Inferior parietal cortex (tissue), 1 donor: ENCODE measurements around the gene FCRLA.
"Not testable (repeated sequence)": the region's sequence is repeated elsewhere in the genome, so short reads cannot be mapped to it uniquely, and the experiment has no call there.

Experiments used
- DNase-seq: peaks from one replicate; pipeline ENCODE4 v3.0.0-alpha.2; 2016; ENCODE audit errors: extremely low spot score

The FCRLA gene

DNA sequence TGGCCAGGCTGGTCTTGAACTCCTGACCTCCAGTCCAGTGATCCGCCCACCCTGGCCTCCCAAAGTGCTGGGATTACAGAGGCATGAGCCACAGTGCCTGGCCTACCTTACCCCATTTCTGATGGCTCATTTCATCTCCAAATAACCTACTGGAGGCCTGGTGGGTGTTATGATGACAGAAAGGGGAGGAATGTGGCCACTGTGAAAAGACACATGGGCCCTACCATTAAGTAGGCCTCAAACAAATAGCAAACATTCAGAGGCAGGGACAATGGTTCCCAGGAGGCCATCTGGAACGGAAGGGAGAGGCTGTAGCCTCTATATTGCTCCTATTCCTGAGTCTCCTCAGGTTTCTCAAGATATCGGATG lies 932 bp upstream of the FCRLA start:
- no peak for DNase-seq

DNA sequence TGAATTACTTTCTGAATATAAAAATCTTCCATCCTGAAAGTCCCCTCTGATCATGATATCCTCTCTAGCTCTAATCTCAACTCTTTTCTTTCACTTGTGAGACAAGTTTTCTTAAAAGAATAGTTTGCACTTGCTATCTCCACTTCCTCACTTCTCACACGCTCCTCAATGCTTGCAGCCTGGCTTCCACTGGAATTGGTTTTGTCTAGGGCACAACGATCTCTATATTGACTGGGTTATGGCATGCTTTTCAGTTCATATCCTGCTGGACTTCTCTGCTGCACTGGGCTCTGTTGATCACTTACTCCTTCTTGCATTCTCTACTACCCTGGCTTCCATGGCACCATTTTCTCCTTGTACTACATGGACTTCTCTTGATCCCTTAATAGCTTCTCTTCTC lies 474 bp downstream of the FCRLA start:
- DNase-seq, result no peak

DNA sequence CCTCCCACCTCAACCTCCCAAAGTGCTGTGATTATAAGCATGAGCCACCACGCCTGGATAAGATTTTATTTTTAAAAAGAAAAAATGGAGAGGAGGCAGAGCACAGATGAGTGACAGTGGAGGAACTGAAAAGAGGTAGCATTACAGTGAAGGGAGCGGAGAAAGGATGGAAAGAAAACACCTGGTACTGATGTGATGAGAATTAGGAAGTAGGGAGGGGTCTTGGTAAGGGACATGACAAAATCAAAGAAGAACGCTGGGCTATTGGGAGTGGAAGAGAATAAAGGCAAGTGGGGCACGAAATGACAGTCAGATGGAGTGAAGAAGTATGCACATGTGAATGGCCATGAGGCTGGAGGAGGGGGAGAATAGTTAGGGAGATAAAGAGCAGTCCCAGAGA lies 2.3 kb downstream of the FCRLA start:
- no peak for DNase-seq

DNA sequence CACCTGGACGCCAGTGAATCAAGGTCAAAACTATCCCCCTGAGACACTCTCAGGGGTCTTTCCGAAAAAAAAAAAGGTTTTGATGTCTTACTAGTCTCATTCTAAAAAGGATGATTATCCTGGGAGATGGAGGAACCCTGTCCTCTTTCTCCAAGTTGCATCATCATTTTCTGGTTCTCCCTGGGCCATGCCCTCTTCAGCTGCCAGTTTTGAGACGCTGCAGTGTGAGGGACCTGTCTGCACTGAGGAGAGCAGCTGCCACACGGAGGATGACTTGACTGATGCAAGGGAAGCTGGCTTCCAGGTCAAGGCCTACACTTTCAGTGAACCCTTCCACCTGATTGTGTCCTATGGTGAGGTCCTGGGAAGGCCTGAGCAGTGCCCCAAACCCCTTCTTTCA lies 3.5 kb downstream of the FCRLA start:
- DNase-seq, result no peak

DNA sequence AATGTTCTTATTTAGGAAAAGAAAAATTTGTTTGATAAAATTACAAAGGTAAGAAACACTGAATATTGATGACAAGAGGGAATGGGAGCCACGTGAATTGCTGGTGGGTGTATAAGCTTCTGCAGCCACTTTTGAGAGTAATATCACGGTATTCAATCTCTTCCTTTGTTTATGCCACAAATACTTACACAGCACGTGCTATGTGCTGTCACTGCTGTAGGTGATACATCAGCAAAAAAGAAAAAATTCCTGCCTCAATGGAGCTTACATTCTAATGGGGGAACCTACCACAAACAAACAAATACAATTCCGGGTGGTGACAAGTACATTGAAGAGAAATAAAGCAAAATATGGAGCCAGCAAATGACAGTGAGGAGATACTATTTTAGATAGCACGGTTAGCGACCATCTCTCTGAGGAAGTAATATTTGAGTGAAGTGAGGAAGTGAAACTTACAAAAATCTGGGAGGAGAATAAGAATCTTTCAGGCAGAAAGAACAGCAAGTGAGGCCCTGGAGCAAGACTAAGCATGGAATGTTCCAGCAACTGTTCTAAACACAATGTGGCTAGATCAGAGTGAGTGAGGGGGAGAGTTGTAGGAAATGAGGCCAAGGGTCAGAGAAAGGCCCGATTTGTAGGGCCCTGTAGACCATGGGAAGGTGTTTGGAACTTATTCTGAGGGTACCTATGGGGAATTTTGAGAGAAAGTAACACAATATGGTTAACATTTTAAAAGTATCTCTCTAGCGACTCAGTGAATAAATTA lies 11.7 kb downstream of the FCRLA start:
- DNase-seq, result no peak

DNA sequence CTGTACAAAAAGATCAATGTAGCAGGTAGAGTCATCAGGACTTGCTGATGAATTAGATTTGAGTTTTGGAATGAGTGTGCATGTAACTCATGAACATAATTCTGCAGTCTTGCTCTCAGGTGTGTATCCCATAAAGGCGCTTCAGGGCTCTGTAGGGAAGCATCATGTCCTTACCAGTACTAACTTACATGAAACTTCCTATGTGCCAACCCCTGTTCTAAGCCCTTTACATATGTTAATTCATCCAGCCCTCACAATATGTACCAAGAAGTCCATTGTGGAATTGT lies 12.2 kb downstream of the FCRLA start:
- DNase-seq, result no peak

DNA sequence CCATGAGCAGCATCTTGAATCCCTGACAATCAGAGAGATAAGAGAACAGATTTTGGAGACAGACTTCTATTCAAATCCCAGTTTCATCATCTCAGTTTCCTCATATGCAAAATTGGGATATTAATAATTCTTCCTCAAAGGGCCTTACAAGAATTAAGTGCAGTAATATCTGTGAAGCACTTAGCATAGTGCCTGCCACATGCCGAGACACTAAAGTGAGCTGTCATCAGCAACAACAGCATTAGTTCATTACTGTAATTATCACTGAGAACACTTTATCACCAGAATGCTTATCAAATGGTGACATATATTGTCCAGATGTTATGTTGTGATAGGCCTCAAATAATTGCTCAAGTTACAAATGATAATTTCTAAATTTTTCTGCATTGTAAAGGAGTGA lies 13.4 kb downstream of the FCRLA start:
- DNase-seq, result no peak

DNA sequence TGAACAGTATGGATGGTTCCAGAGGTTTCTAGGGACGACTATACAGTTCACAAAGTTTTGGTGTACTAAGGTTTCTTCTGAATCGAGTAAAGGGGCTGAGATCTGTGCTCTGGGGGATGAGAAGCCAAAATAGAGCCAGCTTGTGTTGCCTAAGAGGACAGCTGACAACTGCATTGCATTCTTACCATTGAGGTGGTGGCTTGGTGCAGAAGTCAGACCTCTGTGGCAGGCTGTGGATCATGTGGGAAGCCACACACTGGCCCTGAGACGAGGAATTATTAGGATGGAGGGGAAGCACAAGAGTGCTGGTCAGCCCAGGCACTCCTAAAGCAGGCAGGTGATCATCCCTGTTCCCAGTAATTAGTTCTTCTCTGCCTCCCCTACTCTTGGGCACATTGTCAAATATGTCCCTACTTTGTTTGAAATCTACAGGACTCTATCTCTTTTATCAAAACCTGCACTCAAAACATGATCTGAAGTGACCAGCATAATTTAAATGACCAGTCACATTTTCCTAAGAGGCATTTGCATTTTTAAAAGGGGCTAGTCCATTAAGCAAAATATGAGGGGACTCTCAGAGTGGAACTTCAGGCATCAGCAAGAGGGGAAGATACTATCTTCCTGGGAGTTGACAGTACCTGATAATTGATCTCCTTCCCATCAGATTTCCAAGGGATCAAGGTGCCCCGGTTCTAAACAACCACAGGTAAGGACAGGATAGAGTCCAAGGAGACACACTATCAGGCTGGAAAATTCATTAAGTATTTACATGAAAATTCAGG lies 14.1 kb downstream of the FCRLA start, which contains the start of gene FCRLB:
Gene FCRLB (plus strand): TSS at position 589 of the 782 bp plus-strand sequence. CDS start 1,129 bp downstream, outside the sequence.
- DNase-seq, result no peak

DNA sequence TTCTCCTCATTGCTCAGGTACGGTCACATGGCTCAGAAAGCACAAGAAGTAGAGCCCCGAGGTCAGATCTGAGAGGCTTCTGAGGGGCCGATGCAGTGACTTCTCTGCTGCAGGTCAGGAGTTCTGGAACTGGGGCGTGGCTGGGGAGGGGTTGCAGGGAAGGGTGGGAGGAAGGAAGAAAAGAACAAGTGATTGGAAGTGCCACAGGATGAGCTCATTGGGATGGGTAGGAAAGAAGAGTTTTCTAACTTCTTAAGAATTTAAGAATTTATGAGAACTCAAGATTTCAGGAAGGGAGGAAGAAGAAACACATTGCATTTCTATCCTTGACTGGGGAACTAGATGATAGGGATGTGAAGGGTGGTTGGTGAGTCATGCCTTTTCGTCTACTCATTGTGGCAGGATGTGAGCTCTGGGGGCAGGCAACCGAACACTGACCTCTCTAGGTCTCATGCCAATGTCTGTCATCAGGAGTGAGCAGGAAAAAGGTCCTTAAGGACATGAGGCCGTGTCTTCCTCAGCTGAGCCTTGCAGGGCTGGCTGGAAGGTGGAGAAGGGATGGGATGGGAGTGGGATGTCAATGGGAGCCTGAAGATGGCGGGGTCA lies 14.8 kb downstream of the FCRLA start:
- no peak for DNase-seq

DNA sequence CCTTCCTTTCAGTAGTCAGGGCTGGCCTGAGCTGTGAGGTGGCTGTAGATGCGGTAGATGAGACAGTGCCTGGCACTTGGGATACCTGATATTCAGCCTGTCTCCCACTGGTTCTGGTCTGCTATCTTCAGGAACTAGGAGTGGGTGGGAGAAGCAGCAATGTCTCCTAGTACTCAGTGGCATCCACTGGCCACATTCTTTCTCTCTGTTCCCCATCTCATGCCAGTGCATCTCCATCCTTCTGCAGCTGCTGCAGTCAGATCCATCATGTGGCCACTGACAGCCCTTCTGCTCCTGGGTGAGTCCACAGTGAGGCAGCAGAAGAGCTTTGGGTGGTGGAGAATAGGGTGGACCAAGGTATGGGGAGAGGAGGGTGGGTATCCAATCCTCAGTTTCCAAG lies 15.4 kb downstream of the FCRLA start:
- DNase-seq, result no peak

DNA sequence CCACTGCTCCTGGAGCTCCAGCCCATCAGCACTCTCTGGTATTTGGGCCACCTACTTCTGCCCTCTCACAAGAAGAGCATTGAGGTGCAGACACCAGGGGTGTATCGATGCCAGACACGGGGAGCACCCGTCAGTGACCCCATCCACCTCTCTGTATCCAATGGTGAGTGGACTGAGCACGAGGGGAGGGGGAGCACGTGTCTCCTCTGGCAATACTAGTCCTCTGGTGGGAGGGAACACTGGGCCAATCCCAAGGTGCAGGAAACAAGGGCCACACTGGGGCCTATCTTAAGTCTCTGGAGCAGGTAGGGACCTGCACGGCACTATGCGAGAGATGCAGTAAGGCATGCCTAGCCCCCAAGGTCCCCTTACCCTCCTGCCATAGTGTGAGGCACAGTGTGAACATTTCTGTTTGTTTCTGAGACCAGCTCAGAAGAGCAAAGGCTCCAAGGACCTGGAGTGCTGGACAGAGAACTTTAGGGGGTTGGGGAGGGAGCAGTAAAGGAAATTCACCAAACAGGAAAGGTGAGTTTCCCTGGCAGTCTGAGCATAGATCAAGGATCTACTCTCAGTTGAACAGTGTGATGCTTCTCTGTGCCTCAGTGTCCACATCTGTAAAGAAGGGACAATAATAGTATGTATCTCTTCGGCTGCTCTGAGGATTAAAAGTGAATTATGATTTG lies 16.6 kb downstream of the FCRLA start:
- no peak for DNase-seq

DNA sequence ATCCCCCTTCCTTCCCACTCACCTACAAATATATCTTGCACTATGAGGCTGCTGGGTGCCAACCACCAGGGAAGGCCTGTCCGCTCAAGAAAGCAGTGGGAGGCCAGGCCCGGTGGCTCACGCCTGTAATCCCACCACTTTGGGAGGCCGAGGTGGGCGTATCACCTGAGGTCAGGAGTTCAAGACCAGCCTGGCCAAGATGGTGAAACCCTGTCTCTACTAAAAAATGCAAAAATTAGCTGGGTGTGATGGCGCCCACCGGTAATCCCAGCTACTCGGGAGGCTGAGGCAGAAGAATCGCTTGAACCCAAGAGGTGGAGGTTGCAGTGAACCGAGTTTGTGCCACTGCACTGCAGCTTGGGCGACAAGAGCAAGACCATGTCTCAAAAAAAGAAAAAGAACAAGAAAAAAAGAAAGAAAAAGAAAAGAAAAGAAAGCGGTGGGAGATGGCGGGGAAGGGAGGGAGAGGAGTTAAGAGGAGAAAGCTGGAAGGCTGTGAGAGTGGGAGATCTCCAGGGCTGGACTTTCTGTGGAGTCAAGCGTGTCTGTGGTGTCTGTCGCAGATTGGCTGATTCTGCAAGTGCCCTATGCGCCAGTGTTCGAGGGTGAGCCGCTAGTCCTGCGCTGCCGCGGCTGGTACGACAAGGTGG lies 18.4 kb downstream of the FCRLA start:
- not testable (repeated sequence) for DNase-seq

DNA sequence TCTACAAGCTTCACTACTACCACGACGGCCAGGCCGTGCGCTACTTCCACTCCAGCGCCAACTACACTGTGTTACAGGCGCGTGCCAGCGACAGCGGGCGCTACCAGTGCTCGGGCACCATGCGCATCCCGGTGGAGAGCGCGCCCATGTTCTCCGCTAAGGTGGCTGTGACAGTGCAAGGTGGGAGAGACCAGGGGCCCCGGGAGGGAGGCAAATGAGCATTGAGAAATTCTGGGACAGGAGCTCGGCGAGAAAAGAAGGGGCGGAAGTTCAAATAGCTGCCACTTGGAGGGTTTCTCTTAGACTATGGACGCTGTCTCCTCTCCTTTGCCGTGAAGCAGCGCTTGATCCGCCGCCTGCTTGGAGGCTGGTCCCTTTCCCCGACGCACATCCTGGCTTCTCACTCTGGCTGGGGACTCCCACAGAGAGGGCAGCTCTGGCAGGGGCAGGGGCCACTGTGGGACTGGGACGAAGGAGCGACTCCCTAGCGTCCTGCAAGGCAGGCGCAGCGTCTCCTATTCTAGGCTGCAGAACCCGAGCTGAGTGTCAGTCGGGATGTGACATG lies 19.0 kb downstream of the FCRLA start:
- peak; percentile 45 for DNase-seq

DNA sequence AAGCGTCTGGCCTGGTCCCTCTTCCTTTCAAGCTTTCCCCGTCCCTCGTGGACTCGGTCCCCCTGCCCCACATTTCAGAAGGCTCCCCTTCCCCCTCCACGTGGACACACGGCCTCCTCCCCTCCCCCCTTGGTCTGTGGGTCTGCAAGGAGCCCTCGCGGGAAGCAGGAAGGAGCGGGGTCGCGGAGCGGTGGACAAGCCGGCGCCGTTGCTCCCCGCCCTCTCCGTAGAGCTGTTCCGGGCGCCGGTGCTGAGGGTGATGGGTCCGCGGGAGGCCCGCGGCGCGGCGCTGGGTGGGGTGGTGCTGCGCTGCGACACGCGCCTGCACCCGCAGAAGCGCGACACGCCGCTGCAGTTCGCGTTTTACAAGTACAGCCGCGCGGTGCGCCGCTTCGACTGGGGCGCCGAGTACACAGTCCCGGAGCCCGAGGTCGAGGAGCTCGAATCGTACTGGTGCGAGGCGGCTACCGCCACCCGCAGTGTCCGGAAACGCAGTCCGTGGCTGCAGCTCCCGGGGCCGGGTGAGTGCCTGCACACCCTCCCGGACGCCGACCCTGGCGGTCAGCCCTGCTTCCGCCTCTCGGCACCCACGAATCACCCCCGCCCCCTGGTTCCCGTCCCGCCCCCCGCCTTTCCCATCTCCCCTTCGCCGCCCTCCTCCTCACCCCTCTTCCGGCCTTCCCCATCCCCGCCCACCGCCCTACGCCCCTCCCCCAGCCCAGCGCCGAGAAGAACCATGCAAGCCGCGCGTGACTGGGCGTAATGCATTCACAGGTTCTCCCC lies 19.6 kb downstream of the FCRLA start:
- DNase-seq, result peak; percentile 43

DNA sequence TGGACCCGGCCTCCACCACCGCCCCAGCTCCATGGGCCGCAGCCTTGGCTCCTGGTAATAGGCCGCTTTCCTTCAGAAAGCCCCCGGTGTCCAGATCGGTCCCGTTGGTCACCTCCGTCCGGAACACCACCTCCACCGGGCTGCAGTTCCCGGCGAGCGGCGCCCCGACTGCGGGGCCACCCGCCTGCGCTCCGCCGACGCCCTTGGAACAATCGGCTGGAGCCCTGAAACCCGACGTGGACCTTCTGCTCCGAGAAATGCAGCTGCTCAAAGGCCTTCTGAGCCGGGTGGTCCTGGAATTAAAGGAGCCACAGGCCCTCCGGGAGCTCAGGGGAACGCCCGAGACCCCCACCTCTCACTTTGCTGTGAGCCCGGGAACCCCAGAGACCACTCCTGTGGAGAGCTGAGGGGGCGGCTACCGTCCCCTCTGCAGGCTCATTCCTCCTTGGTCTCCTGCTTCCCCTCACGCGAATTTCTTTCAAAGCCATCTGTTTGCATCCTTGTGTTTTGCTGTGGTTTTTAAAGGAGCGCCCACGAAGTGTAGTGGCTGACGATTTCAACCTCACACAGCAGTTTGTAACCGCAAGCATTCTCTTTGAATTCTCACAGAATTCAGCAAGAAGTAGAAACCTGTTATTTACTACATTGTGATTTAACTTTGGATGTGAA lies 20.4 kb downstream of the FCRLA start:
- DNase-seq, result peak; percentile 36

DNA sequence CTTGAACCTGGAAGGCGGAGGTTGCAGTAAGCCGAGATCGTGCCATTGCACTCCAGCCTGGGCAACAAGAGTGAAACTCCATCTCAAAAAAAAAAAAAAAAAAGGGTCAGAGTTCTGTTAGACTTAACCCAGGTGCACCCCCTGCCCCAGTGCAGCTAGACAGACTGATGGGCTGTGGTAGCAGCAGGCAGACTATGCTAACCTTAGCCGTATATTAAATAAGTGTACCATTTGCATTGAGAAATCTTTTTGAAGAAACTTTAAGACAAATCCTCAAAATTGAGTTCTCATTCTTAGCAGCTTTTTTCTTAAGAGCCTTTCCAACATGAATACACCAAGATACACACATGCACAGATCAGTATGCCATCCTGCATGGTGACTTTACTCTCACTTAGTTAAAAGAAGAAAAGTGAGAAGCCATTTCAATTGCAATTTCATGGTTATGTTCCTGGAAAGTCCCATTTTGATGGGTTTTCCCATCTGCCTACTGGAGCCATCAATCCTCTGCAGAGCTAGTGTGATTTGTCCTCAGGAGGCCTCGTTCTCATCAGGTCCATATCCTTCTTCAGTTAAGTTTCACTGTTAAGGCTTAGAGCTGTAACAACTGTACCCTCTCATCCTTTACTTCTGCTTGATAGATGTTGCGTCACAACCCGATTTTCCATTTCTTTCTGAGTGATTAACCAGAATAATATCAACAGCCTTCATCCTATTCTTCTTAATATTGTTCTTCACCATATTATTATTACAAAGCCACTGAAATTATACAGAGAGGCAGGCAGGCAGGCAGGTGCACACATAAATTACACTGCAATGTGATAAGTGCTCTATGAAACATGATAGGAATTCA lies 21.6 kb downstream of the FCRLA start:
- DNase-seq, result no peak

DNA sequence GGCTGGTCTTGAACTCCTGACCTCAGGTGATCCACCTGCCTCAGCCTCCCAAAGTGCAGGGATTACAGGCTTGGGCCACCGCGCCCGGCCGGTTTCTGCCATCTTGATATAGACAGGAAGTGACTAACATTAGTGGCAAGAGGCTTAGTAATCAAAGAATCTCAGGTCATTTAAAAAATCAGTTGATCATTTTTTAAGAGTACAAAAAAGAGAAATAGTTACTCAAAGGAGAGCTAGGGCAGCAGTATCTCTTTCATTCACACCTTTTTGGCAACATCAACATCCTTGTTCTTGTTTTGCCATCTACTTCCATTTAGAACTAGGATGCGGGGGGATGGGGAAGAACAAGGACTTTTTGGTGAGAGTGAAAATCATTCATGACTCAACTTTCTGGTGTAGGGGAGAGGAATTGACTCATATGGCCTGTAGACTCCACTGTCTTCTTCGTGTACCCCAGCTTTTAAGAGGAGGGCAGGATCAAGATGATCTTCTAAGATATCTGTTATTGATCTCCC lies 23.1 kb downstream of the FCRLA start:
- DNase-seq, result no peak

DNA sequence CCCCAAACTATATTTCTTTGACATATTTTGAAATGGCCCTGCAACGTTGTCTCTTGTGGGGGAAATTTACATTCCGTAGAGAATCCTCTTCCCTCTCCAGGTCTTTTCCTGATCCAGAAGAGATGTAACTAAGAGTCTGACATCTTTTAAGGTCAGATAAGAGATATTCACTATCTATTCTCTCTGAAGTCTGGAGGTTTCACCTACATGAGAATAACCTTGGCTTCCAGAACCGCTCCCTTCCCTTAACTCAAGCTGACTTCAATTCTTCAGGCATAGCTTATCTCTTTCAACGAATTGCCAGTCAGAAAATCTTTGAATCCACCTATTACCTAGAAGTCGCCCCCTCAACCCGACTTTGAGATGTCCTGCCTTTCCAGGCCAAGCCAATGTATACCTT lies 24.2 kb downstream of the FCRLA start:
- no peak for DNase-seq
